Upper lobe of right lung (tissue), 1 donor: ENCODE measurements around the gene SAMD5. TPM values are rescaled to one million over a fixed set of nuclear protein-coding genes. Genes with fewer than 3 reads are reported as not detected.

Source experiments
- ATAC-seq: fragments of 200-7000 bp; cut with Tn5 transposase; one replicate; pipeline ENCODE4 v1.9.1; 2020; ENCODE audit warnings: mild to moderate bottlenecking, moderate library complexity
- DNase-seq: peaks from one replicate; pipeline ENCODE4 v3.0.0-alpha.2; 2020
- H3K27ac ChIP-seq: fragments of 200-600 bp; one replicate; pipeline ENCODE4 v1.8.0; 2022
- H3K27me3 ChIP-seq: fragments of 200-600 bp; one replicate; pipeline ENCODE4 v1.8.0; 2022; ENCODE audit warnings: mild to moderate bottlenecking
- H3K36me3 ChIP-seq: fragments of 200-600 bp; one replicate; pipeline ENCODE4 v1.8.0; 2022
- H3K4me1 ChIP-seq: fragments of 200-600 bp; one replicate; pipeline ENCODE4 v1.8.0; 2022
- H3K4me3 ChIP-seq: fragments of 200-600 bp; one replicate; pipeline ENCODE4 v1.8.0; 2022; ENCODE audit warnings: mild to moderate bottlenecking
- H3K9me3 ChIP-seq: fragments of 200-600 bp; one replicate; pipeline ENCODE4 v1.8.0; 2022
- intact Hi-C: fragments of 100-400 bp; cut with DNase I; formaldehyde crosslinking; loops from one replicate; pipeline ENCODE4 v1.11.0; 2022
- total RNA-seq: library from RNA; stranded (reverse); fragmentation: NEBNext Ultra II Directional; extraction: Animal tissue kit (Norgen Biotek cat#: 25700); gene quantifications from one replicate; pipeline ENCODE4 v1.2.1, GENCODE V29; 2021
- TF ChIP-seq, protein P1 (sequence below): fragments of 200-600 bp; IDR thresholded peaks from one replicate; pipeline ENCODE4 v1.8.0; 2022; ENCODE audit warnings: antibody characterized with exemption
- donor health status: DM: no; HTN: yes; CAD: no; lungs with severe emphysema.

The SAMD5 gene
- total RNA-seq, 1 donor from 2014 or later = 19.6 TPM

DNA sequence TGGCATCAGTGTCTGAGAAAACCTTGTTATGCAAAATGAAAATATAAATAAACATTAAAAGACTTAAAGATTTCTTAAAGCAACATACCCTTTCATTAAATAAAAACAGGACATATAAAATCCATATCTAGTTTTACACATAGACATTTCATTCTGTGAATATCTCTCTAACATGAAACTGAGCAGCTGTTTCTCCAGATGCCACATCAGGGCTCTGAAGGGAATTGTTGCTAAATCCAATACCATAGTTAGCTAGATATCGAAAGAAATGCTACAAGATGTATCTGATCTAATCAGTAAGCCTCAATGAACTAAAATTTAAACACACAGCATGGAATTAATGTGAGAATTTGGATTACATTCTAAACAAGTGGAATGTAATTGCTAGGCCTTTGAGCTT, 74.5 kb downstream of the SAMD5 start:
- Histone ChIP-seq H3K27me3 (no peaks in the 10 kb centered on the region), H3K36me3 (no peaks in the 10 kb centered on the region), H3K9me3 (no peaks in the 10 kb centered on the region), H3K4me1 (peaks cover 6% of the 10 kb centered on the region), H3K4me3 (no peak overlapping the region), H3K27ac (no peak overlapping the region)
- intact Hi-C loops = no loop called here
- no peak for DNase-seq
- TF ChIP-seq, protein P1, sequence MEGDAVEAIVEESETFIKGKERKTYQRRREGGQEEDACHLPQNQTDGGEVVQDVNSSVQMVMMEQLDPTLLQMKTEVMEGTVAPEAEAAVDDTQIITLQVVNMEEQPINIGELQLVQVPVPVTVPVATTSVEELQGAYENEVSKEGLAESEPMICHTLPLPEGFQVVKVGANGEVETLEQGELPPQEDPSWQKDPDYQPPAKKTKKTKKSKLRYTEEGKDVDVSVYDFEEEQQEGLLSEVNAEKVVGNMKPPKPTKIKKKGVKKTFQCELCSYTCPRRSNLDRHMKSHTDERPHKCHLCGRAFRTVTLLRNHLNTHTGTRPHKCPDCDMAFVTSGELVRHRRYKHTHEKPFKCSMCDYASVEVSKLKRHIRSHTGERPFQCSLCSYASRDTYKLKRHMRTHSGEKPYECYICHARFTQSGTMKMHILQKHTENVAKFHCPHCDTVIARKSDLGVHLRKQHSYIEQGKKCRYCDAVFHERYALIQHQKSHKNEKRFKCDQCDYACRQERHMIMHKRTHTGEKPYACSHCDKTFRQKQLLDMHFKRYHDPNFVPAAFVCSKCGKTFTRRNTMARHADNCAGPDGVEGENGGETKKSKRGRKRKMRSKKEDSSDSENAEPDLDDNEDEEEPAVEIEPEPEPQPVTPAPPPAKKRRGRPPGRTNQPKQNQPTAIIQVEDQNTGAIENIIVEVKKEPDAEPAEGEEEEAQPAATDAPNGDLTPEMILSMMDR = no peak
- ATAC-seq = no peak

DNA sequence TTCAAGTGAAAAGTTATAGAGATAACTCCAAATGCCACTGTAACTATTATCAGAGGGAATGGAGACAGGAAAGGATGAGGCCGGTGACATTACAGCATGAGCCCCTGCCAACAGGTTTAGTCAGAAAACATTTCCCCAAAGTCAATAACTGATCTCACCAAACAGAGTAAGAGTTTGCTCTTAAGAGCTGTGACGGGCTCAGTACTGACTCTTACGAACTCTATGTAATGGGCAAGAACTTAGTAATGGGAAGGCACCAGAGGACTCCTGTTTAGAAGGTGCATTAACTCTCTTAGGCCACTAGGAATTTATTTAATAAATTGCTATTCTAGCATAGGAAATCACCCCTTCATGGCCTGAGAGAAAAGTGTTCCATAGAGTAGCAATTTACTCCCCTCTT, 76.8 kb downstream of the SAMD5 start:
- no peaks in the 10 kb centered on the region for H3K27me3 ChIP-seq
- H3K9me3 ChIP-seq = no peaks in the 10 kb centered on the region
- no peak overlapping the region for H3K27ac ChIP-seq
- intact Hi-C loops = no loop called here
- TF ChIP-seq, protein P1 = no peak
- DNase-seq = no peak
- peaks cover 6% of the 10 kb centered on the region for H3K4me1 ChIP-seq
- H3K4me3 ChIP-seq = no peak overlapping the region
- no peak for ATAC-seq
- H3K36me3 ChIP-seq = no peaks in the 10 kb centered on the region

DNA sequence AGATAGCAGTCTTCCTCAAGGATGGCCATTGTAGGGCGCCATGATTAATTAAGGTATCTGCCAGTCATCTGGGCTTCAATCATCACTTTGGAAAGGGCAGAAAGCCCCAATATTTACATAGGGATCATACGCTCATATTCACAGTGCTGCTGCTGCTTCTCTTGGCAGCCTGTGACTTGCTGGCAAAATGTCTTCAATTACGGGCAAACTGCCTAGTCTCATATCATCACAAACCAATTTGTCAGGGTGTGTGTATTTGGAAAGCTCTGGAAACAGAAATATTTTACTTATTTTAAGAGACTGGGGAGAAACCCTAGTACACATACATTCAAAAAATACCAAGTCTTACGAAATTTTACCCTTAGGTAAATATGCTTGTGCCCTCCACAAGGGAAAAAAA, 77.6 kb downstream of the SAMD5 start:
- Histone ChIP-seq H3K4me3 (no peak overlapping the region), H3K9me3 (no peaks in the 10 kb centered on the region), H3K4me1 (peaks cover 6% of the 10 kb centered on the region), H3K27me3 (no peaks in the 10 kb centered on the region), H3K36me3 (no peaks in the 10 kb centered on the region), H3K27ac (no peak overlapping the region)
- TF ChIP-seq, protein P1 = no peak
- DNase-seq (no peak), ATAC-seq (no peak)
- intact Hi-C loops = no loop called here

DNA sequence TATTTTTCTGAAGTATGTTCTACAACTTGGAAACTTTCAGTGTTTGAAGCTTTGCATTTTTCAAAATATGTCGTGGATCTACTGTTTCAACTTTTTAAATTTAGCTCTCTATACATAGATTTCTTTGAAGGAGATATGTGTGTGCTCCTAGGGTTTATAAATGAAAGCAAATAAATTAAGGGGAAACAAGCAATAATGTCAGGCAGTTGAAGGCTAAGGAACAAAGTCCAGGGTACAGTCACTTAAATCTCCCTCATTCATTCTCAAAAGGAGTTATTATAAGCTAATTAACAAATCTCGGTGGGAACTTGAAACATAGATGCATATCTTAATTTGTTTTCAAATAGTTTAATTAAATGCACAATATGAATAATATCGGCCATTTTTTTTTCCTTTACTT, 79.4 kb downstream of the SAMD5 start:
- intact Hi-C loops = no loop called here
- H3K36me3 ChIP-seq = no peaks in the 10 kb centered on the region
- no peak for ATAC-seq

DNA sequence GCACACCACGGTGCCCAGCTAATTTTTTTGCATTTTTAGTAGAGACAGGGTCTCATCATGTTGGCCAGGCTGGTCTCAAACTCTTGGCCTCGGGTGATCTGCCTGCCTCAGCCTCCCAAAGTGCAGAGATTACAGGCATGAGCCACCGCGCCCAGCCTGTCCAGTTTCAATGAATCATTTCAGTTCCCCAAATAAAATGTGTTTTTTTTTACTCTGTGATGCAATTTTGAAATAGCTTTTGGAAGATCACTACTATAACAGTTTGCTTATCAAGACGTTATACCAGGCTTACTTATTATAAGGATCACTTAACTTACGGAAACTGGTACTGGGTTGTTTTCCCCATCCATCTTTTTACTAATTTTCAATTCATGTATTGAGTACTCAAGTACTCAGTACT, 80.0 kb downstream of the SAMD5 start:
- TF ChIP-seq, protein P1 = no peak
- intact Hi-C loops = no loop called here
- no peaks in the 10 kb centered on the region for H3K36me3 ChIP-seq
- DNase-seq (no peak), ATAC-seq (no peak)
- no peaks in the 10 kb centered on the region for H3K9me3 ChIP-seq
- H3K27ac ChIP-seq = no peak overlapping the region
- peaks cover 6% of the 10 kb centered on the region for H3K4me1 ChIP-seq
- H3K27me3 ChIP-seq = no peaks in the 10 kb centered on the region
- no peak overlapping the region for H3K4me3 ChIP-seq

More for the DNA sequence above, 79.4 kb downstream of the SAMD5 start:
- Histone ChIP-seq H3K4me3 (no peak overlapping the region), H3K27ac (no peak overlapping the region), H3K9me3 (no peaks in the 10 kb centered on the region), H3K27me3 (no peaks in the 10 kb centered on the region), H3K4me1 (peaks cover 6% of the 10 kb centered on the region)
- DNase-seq = no peak
- TF ChIP-seq, protein P1 = no peak

DNA sequence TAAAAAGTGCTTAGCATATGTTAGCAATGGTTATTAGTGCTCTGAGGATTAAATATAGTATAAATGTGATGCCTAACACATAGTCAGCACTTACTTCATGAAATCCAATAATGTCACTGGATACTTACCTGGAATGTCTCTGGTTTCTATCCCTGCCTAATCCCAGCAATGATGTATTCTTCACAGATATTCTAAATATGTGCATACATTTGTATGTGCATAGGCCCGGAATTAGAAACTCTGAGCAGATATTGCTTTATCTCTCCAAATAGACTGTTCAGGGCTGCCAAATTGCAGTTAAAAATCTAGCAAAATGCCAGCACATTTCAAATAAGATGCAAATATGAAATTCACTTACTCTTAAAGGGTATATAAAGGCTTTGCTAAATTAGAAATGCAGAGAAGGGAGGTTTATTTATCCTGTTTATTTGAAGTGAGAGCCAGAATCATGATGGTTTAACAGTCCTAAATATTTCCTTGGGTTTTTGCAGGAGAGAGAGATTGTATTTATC, 81.3 kb downstream of the SAMD5 start:
- DNase-seq = no peak
- TF ChIP-seq, protein P1 = no peak
- Histone ChIP-seq H3K4me1 (peaks cover 6% of the 10 kb centered on the region), H3K36me3 (no peaks in the 10 kb centered on the region), H3K27ac (no peak overlapping the region), H3K27me3 (no peaks in the 10 kb centered on the region), H3K4me3 (no peak overlapping the region), H3K9me3 (no peaks in the 10 kb centered on the region)
- intact Hi-C loops = no loop called here
- ATAC-seq = no peak
